Activated naive CD4-positive, alpha-beta T cell treated with anti-CD3 and anti-CD28 coated beads, Interleukin-2, amount 50 U/mL, for 24 hours (primary cell): ENCODE measurements around the gene TDRD12.

Experiments used
- H3K27ac Mint-ChIP-seq: one replicate; pipeline ENCODE4 v1.8.0; 2021; ENCODE audit warnings: mild to moderate bottlenecking, mixed read lengths
- H3K27me3 Mint-ChIP-seq: one replicate; pipeline ENCODE4 v1.8.0; 2021; ENCODE audit warnings: mixed read lengths
- H3K36me3 Mint-ChIP-seq: one replicate; pipeline ENCODE4 v1.8.0; 2021; ENCODE audit warnings: mixed read lengths
- H3K4me1 Mint-ChIP-seq: one replicate; pipeline ENCODE4 v1.8.0; 2021; ENCODE audit warnings: mixed read lengths
- H3K4me3 Mint-ChIP-seq: one replicate; pipeline ENCODE4 v1.8.0; 2021; ENCODE audit warnings: mild to moderate bottlenecking, mixed read lengths
- H3K9me3 Mint-ChIP-seq: one replicate; pipeline ENCODE4 v1.8.0; 2021; ENCODE audit warnings: mixed read lengths

Gene TDRD12

DNA sequence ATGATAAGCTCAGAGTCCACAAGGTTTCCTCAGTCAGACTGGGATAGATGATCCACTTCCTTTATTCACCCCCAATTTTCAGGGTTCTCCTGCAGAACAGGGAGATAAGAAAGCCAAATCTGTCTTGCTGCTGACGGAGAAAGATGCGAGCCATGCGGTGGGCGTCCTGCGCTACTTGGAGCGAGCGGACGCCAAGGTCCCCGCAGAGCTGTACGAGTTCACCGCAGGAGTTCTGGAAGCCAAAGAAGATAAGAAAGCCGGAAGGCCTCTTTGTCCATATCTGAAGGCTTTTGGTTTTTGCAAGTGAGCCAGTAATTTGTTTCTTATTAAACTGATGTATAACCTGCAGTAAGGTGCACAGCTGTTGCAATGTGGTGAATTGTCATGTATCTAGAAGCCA is 83.3 kb downstream of the TDRD12 start:
- H3K4me3 Mint-ChIP-seq, result no peak overlapping the region
- H3K4me1 Mint-ChIP-seq, result peaks cover 35% of the 10 kb centered on the region
- H3K9me3 Mint-ChIP-seq, result no peaks in the 10 kb centered on the region
- H3K36me3 Mint-ChIP-seq, result no peaks in the 10 kb centered on the region
- no peak overlapping the region for H3K27ac Mint-ChIP-seq
- no peaks in the 10 kb centered on the region for H3K27me3 Mint-ChIP-seq

GRCh38 chr19:32808236-32808635 is 88.7 kb downstream of the TDRD12 start:
- Mint-ChIP-seq H3K9me3 (no peaks in the 10 kb centered on the region), H3K4me3 (no peak overlapping the region), H3K27me3 (no peaks in the 10 kb centered on the region), H3K36me3 (no peaks in the 10 kb centered on the region), H3K4me1 (peaks cover 23% of the 10 kb centered on the region), H3K27ac (no peak overlapping the region)

DNA sequence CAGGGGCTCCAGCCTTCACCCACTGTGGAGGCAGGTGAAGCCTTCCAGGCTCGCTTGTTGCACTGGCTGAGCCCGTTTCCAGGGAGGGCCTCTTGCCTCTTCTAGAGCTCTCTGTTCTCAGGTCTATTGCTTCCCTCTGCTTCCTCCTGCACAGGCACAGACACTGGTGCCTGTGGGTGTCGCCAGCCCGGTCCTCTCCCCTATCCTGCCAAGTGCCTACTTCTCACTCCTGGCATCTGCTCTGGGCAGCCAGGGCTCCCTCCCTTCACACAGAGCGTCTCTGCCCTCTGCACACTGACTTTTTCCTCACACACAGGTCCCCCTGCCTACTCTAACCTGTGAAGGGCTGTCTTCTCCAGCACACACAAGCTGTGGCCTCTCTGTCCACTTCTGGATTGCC is 89.7 kb downstream of the TDRD12 start:
- Mint-ChIP-seq H3K9me3 (no peaks in the 10 kb centered on the region), H3K4me3 (peak overlapping the region; percentile 74), H3K27ac (peak overlapping the region; percentile 87), H3K36me3 (no peaks in the 10 kb centered on the region), H3K27me3 (no peaks in the 10 kb centered on the region), H3K4me1 (peaks cover 30% of the 10 kb centered on the region)

DNA sequence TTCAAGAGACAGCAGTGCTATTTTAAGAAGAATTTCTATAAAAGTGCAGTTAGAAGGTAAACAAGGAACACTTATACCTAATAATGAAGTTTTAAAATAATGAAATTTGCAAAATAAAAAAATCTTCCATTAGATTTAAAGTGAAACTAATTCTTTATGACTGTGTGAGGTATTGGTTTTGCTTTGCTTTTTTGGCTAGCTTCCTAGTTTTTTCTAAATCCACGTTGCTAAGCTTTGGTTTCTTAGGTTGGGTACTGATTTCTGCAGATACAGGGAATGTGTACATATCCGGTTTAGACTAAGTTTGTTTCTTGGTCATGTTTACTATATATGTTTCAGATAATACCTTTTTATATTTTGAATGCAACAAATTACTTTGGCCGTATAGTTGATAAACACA is 90.2 kb downstream of the TDRD12 start:
- H3K4me3 Mint-ChIP-seq, result peak overlapping the region; percentile 74
- H3K27ac Mint-ChIP-seq, result no peak overlapping the region
- H3K36me3 Mint-ChIP-seq, result no peaks in the 10 kb centered on the region
- H3K9me3 Mint-ChIP-seq, result no peaks in the 10 kb centered on the region
- H3K4me1 Mint-ChIP-seq, result peaks cover 33% of the 10 kb centered on the region
- no peaks in the 10 kb centered on the region for H3K27me3 Mint-ChIP-seq

DNA sequence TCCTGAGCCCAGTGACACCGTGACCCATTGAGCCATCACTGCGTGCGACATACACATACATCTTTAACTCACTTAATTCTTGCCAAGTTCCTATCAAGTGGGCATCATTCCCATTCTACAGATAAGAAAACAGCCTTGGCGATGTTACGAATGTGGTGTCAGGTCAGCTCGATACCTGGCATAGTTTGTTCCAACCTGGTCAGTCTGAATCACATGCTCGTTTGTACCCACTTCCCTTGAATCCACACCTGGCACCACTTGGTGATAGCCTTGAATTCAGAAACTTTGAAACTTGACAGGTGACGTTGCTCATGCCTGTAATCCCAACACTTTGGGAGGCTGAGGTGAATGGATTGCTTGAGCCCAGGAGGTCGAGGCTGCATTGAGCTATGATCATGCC is 90.9 kb downstream of the TDRD12 start:
- H3K27ac Mint-ChIP-seq, result no peak overlapping the region
- no peaks in the 10 kb centered on the region for H3K27me3 Mint-ChIP-seq

GRCh38 chr19:32811151-32811550 is 91.6 kb downstream of the TDRD12 start:
- Mint-ChIP-seq H3K27me3 (no peaks in the 10 kb centered on the region), H3K4me1 (peaks cover 33% of the 10 kb centered on the region), H3K9me3 (no peaks in the 10 kb centered on the region), H3K4me3 (no peak overlapping the region), H3K27ac (no peak overlapping the region), H3K36me3 (no peaks in the 10 kb centered on the region)

More for the DNA sequence above, 90.9 kb downstream of the TDRD12 start:
- Mint-ChIP-seq H3K36me3 (no peaks in the 10 kb centered on the region), H3K4me1 (peaks cover 33% of the 10 kb centered on the region), H3K9me3 (no peaks in the 10 kb centered on the region), H3K4me3 (no peak overlapping the region)

DNA sequence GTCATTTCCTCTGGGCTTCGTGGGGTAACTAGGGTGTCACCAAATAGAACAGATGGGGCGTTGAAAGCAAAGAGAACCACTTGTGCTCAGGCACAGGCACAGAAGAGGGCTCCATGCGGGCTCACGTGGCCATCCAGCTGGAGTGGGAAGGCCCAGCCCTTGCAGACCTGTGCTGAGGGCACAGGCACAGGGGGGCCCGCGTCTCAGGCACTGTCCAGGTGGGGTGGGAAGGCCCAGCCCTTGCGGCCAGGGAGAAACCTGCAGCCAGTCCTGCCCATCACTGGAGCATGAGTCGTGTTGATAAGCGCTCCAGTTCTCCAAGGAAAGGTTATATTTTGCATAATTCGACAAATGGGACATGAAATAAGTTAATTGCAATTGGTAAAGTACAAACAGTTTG is 92.5 kb downstream of the TDRD12 start:
- no peaks in the 10 kb centered on the region for H3K27me3 Mint-ChIP-seq
- H3K4me1 Mint-ChIP-seq, result peaks cover 33% of the 10 kb centered on the region
- H3K4me3 Mint-ChIP-seq, result no peak overlapping the region
- no peaks in the 10 kb centered on the region for H3K9me3 Mint-ChIP-seq
- no peaks in the 10 kb centered on the region for H3K36me3 Mint-ChIP-seq
- no peak overlapping the region for H3K27ac Mint-ChIP-seq

- Mint-ChIP-seq H3K27ac (no peak overlapping the region), H3K9me3 (no peaks in the 10 kb centered on the region), H3K27me3 (no peaks in the 10 kb centered on the region), H3K36me3 (no peaks in the 10 kb centered on the region), H3K4me1 (peaks cover 33% of the 10 kb centered on the region), H3K4me3 (no peak overlapping the region)
These were observed 93.0 kb downstream of the TDRD12 start for GRCh38 chr19:32812571-32812970.

- no peaks in the 10 kb centered on the region for H3K27me3 Mint-ChIP-seq
- no peak overlapping the region for H3K4me3 Mint-ChIP-seq
- H3K36me3 Mint-ChIP-seq, result no peaks in the 10 kb centered on the region
- no peaks in the 10 kb centered on the region for H3K9me3 Mint-ChIP-seq
- H3K4me1 Mint-ChIP-seq, result peaks cover 25% of the 10 kb centered on the region
- H3K27ac Mint-ChIP-seq, result no peak overlapping the region
These were observed 94.4 kb downstream of the TDRD12 start for GRCh38 chr19:32813862-32814425.

DNA sequence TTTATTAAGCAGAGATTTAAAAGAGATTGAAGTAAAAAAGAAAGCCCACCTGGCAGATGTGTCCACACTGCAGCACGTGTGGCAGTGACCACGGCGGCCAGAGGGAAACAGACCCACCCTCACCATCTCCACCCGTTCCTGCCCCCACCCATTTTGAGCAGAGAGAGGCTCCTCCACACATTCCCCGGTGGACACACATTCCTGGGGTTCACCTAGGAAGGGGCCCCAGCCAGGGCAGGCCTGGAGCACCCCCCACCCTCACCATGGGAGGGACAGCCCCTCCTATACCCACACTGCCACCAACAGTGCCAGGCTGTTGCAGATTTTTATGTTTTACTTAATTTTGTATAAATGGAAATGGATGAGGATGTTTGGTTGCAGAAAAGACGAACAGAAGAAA is 95.1 kb downstream of the TDRD12 start:
- no peak overlapping the region for H3K27ac Mint-ChIP-seq

DNA sequence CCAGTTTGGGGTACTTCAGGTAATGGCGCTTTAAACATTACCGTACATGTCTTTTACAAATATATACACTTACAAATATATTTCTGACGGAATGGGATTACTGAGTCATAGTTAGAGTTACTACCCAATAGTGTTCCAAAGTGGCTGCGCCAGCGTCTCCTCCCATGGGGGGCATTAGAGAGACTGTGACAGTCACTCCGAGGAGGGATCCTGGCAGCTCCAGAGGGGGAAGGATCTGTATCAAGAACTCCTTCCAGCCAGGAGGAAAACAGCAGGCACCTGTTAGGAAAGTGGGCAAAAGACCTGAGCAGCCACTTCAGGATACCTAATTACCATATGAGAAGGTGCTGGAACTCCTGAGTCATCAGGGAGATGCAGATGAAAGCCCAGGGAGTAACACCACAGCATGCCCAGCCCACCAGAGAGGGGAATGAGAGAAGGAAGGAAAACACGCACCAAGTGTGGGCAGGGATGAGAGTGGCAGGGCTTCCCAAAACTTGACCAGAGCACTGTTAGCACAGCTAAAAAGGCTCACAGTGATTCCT is 97.1 kb downstream of the TDRD12 start:
- H3K4me3 Mint-ChIP-seq, result no peak overlapping the region
- H3K9me3 Mint-ChIP-seq, result no peaks in the 10 kb centered on the region
- H3K27me3 Mint-ChIP-seq, result no peaks in the 10 kb centered on the region
- H3K4me1 Mint-ChIP-seq, result peaks cover 22% of the 10 kb centered on the region
- no peak overlapping the region for H3K27ac Mint-ChIP-seq
- H3K36me3 Mint-ChIP-seq, result no peaks in the 10 kb centered on the region

More for the DNA sequence above, 95.1 kb downstream of the TDRD12 start:
- H3K4me3 Mint-ChIP-seq, result no peak overlapping the region
- peaks cover 21% of the 10 kb centered on the region for H3K4me1 Mint-ChIP-seq
- H3K9me3 Mint-ChIP-seq, result no peaks in the 10 kb centered on the region
- H3K27me3 Mint-ChIP-seq, result no peaks in the 10 kb centered on the region
- H3K36me3 Mint-ChIP-seq, result no peaks in the 10 kb centered on the region

GRCh38 chr19:32817569-32818476 is 98.3 kb downstream of the TDRD12 start:
- no peaks in the 10 kb centered on the region for H3K36me3 Mint-ChIP-seq
- no peaks in the 10 kb centered on the region for H3K27me3 Mint-ChIP-seq
- H3K9me3 Mint-ChIP-seq, result no peaks in the 10 kb centered on the region
- no peak overlapping the region for H3K27ac Mint-ChIP-seq
- H3K4me3 Mint-ChIP-seq, result no peak overlapping the region
- H3K4me1 Mint-ChIP-seq, result peaks cover 22% of the 10 kb centered on the region

GRCh38 chr19:32818536-32818935 is 99.0 kb downstream of the TDRD12 start:
- no peak overlapping the region for H3K4me3 Mint-ChIP-seq
- H3K36me3 Mint-ChIP-seq, result no peaks in the 10 kb centered on the region
- peaks cover 21% of the 10 kb centered on the region for H3K4me1 Mint-ChIP-seq
- H3K9me3 Mint-ChIP-seq, result no peaks in the 10 kb centered on the region
- peaks cover 2% of the 10 kb centered on the region for H3K27me3 Mint-ChIP-seq
- no peak overlapping the region for H3K27ac Mint-ChIP-seq

DNA sequence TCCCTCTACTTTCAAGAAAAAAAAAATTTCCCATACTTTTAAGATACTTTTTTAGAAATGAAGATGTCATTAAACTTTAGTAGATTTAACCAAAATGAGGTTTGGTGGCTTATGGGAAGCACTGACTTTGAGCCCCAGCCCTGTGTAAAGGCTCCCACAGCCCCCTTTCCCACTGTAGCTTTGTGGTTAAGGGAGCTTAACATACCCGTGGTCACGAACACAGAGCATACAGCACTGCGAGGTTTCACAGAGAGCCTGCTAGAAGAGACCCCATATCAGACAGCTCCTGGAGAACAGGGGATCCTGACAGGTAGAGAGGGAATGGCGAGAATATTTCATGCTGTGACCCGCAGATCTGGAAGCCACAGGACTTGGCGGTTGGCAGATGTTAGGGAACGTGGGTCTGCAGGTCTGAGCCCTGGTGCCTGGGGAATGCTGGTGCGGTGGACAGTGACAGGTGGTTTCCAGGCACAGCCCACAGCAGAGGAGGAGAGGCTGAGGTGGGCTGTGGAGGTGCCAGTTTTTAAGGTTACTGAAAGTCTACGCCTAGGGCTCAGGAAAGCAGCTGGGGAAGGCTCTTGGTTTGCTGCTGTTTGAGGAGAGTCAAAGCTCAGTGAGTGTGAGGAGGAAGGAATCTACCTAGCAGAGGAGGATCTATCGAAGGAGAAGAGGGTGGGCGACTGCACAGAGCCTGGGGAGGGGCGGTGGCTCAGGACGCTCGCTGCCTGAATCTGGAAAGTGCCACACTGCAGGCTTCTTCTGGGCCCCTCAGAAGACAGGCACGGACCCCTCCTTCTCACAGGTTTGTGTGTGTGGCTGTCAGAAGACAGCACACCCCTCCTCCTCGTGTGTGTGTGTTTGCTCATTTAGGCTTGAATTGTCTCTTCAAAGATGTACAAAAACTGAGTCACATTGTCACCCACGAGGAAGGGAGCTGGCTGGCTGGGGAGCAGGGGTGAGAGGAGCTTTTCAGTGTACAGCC is 100.1 kb downstream of the TDRD12 start:
- Mint-ChIP-seq H3K4me1 (peaks cover 12% of the 10 kb centered on the region), H3K36me3 (no peaks in the 10 kb centered on the region), H3K9me3 (no peaks in the 10 kb centered on the region), H3K27me3 (peaks cover 3% of the 10 kb centered on the region), H3K4me3 (no peak overlapping the region), H3K27ac (no peak overlapping the region)
